CD4-positive, alpha-beta T cell (primary cell): Measurements from ENCODE around the gene MAP3K14. TPM values are rescaled to one million over a fixed set of nuclear protein-coding genes. Genes with fewer than 3 reads are reported as not detected.

Experiments
- ATAC-seq: fragments of 200-7000 bp; cut with Tn5 transposase; one replicate; pipeline ENCODE4 v1.10.0; 2022; ENCODE audit warnings: mild to moderate bottlenecking; ENCODE audit not compliant: poor library complexity
- CTCF ChIA-PET: fragments of 350-600 bp; sonication (Branson Sonifier 250); formaldehyde crosslinking; loops from one replicate; lab custom pipeline; 2021; ENCODE audit warnings: antibody characterized with exemption, inconsistent platforms; lab: Charles Lee
- POLR2A ChIA-PET: fragments of 350-600 bp; sonication (Branson Sonifier 250); formaldehyde crosslinking; loops from one replicate; lab custom pipeline; 2021; ENCODE audit warnings: antibody characterized with exemption, inconsistent platforms; lab: Charles Lee
- DNase-seq, 14 experiments: peaks; one replicate each; pipeline ENCODE4 v3.0.0-alpha.2; 2013 to 2020; ENCODE audit warnings: mixed read lengths in 2 of 14
- H3K27ac ChIP-seq, 2 donors: one replicate each; pipeline versions ENCODE4 v1.5.1 to v1.7.0; 2013; ENCODE audit warnings: low read length in 2 of 2, low read depth in 1 of 2, mild to moderate bottlenecking in 1 of 2
- H3K27me3 ChIP-seq, 2 experiments: 1 replicate in 1 of 2; 2 replicates in 1 of 2; pipeline versions ENCODE4 v1.6.1 to v1.7.0; 2013; ENCODE audit warnings: low read length in 2 of 2, control low read depth in 1 of 2, mild to moderate bottlenecking in 1 of 2, moderate library complexity in 1 of 2; ENCODE audit not compliant: insufficient read depth in 2 of 2, control insufficient read depth in 1 of 2
- H3K36me3 ChIP-seq: one replicate; pipeline ENCODE4 v1.6.1; 2013; ENCODE audit warnings: low read length, control low read depth; ENCODE audit not compliant: insufficient read depth
- H3K4me1 ChIP-seq: one replicate; pipeline ENCODE4 v1.6.1; 2013; ENCODE audit warnings: low read length, control low read depth; ENCODE audit not compliant: insufficient read depth
- H3K4me3 ChIP-seq: one replicate; pipeline ENCODE4 v1.5.1; 2013; ENCODE audit warnings: mild to moderate bottlenecking, low read length, moderate library complexity
- H3K9me3 ChIP-seq, 2 experiments: 1 replicate in 1 of 2; 2 replicates in 1 of 2; pipeline versions ENCODE4 v1.6.1 to v1.7.0; 2013; ENCODE audit warnings: low read length in 2 of 2, mild to moderate bottlenecking in 2 of 2, control low read depth in 1 of 2, moderate library complexity in 1 of 2; ENCODE audit not compliant: control insufficient read depth in 1 of 2, insufficient read depth in 1 of 2
- H3K27ac Mint-ChIP-seq: one replicate; pipeline ENCODE4 v1.8.0; 2020; ENCODE audit warnings: mixed read lengths
- H3K27me3 Mint-ChIP-seq: one replicate; pipeline ENCODE4 v1.8.0; 2021; ENCODE audit warnings: mixed read lengths
- H3K36me3 Mint-ChIP-seq: one replicate; pipeline ENCODE4 v1.8.0; 2021; ENCODE audit warnings: low read depth, mixed read lengths
- H3K4me1 Mint-ChIP-seq: one replicate; pipeline ENCODE4 v1.8.0; 2021; ENCODE audit warnings: low read depth, mixed read lengths
- H3K4me3 Mint-ChIP-seq: one replicate; pipeline ENCODE4 v1.8.0; 2020; ENCODE audit warnings: mild to moderate bottlenecking, mixed read lengths
- H3K9me3 Mint-ChIP-seq: one replicate; pipeline ENCODE4 v1.8.0; 2020; ENCODE audit warnings: mixed read lengths
- CTCF ChIP-seq: fragments of 200-600 bp; IDR thresholded peaks from one replicate; pipeline ENCODE4 v1.8.0; 2022; ENCODE audit warnings: antibody characterized with exemption, mild to moderate bottlenecking
- intact Hi-C, 2 experiments: fragments of 100-400 bp; cut with DNase I in 1 of 2; cut with micrococcal nuclease in 1 of 2; formaldehyde crosslinking; loops; one replicate each; pipeline versions ENCODE4 v1.15.1 to v1.9.0; 2023 to 2025; cut with DNase I, micrococcal nuclease
- total RNA-seq, 174 experiments: library from RNA in 2 of 174; stranded (reverse) in 2 of 174; gene quantifications; one replicate each; pipeline ENCODE4 v1.2.3 and lab custom pipeline; 2021 to 2026

The MAP3K14 gene
- total RNA-seq, 2 experiments from 2014 or later: 41.4 to 46.5 TPM

GRCh38 chr17:45264988-45265387, 51.8 kb downstream of the MAP3K14 start:
- DNase-seq (no peak), ATAC-seq (no peak)
- intact Hi-C loops: loop anchor here in 1 of 2 experiments (5.0 kb wide), 1 partner anchor 38 kb away; no protein-coding TSS in a partner anchor
- Histone ChIP-seq H3K4me1 (peaks cover 32% of the 10 kb centered on the region), H3K4me3 (no peak overlapping the region), H3K9me3 (no peaks in the 10 kb centered on the region), H3K36me3 (peaks cover 64% of the 10 kb centered on the region), H3K27ac (no peak overlapping the region), H3K27me3 (no peaks in the 10 kb centered on the region)
- H3K4me1 Mint-ChIP-seq: peaks cover 27% of the 10 kb centered on the region
- ChIA-PET POLR2A (interaction anchor here (1.8 to 3.3 kb wide), 2 partner anchors 9 to 17 kb away, joined by 10 to 23 read pairs; no protein-coding TSS in a partner anchor), CTCF (interaction anchor here (0.9 to 1.8 kb wide), 2 partner anchors 8 to 30 kb away, joined by 3 to 4 read pairs; no protein-coding TSS in a partner anchor)
- H3K36me3 Mint-ChIP-seq: peaks cover 62% of the 10 kb centered on the region
- H3K9me3 Mint-ChIP-seq: no peaks in the 10 kb centered on the region
- no peak overlapping the region for H3K4me3 Mint-ChIP-seq
- H3K27ac Mint-ChIP-seq: no peak overlapping the region
- no peaks in the 10 kb centered on the region for H3K27me3 Mint-ChIP-seq
- no peak for TF ChIP-seq CTCF

GRCh38 chr17:45264430-45264829, 52.4 kb downstream of the MAP3K14 start:
- ChIA-PET POLR2A (interaction anchor here (3.3 kb wide), 1 partner anchor 17 kb away, joined by 23 read pairs; no protein-coding TSS in a partner anchor), CTCF (interaction anchor here (1.8 to 1.9 kb wide), 2 partner anchors 8 to 11 kb away, joined by 4 to 6 read pairs; no protein-coding TSS in a partner anchor)
- H3K4me3 Mint-ChIP-seq: no peak overlapping the region
- no peak overlapping the region for H3K4me3 ChIP-seq
- H3K4me1 Mint-ChIP-seq: peaks cover 30% of the 10 kb centered on the region
- TF ChIP-seq CTCF: no peak
- H3K4me1 ChIP-seq: peaks cover 32% of the 10 kb centered on the region
- no peak overlapping the region for H3K27ac Mint-ChIP-seq
- peaks cover 56% of the 10 kb centered on the region for H3K36me3 Mint-ChIP-seq
- H3K9me3 ChIP-seq: no peaks in the 10 kb centered on the region
- intact Hi-C loops: loop anchor here in 1 of 2 experiments (5.0 kb wide), 1 partner anchor 37 kb away; no protein-coding TSS in a partner anchor
- ATAC-seq: no peak
- H3K27me3 ChIP-seq: no peaks in the 10 kb centered on the region
- no peaks in the 10 kb centered on the region for H3K9me3 Mint-ChIP-seq
- H3K27me3 Mint-ChIP-seq: no peaks in the 10 kb centered on the region
- peaks cover 59% of the 10 kb centered on the region for H3K36me3 ChIP-seq
- H3K27ac ChIP-seq: no peak overlapping the region
- no peak for DNase-seq

GRCh38 chr17:45263477-45263860, 53.4 kb downstream of the MAP3K14 start:
- Histone ChIP-seq H3K9me3 (no peaks in the 10 kb centered on the region), H3K4me1 (peaks cover 32% of the 10 kb centered on the region), H3K4me3 (no peak overlapping the region), H3K27me3 (no peaks in the 10 kb centered on the region), H3K27ac (no peak overlapping the region), H3K36me3 (peaks cover 49% of the 10 kb centered on the region)
- no peak for TF ChIP-seq CTCF
- ATAC-seq (no peak), DNase-seq (no peak)
- peaks cover 30% of the 10 kb centered on the region for H3K4me1 Mint-ChIP-seq
- H3K27me3 Mint-ChIP-seq: no peaks in the 10 kb centered on the region
- peak overlapping the region; percentile 84 for H3K27ac Mint-ChIP-seq
- intact Hi-C loops: loop anchor here (1.0 to 5.0 kb wide), 2 partner anchors 13 to 36 kb away; no protein-coding TSS in a partner anchor
- CTCF ChIA-PET: interaction anchor here (1.4 to 1.9 kb wide), 3 partner anchors 10 to 44 kb away, joined by 5 to 6 read pairs (median 5); no protein-coding TSS in a partner anchor
- POLR2A ChIA-PET: interaction anchor here (1.1 to 3.3 kb wide), 3 partner anchors 16 to 35 kb away, joined by 3 to 23 read pairs (median 4); no protein-coding TSS in a partner anchor
- peak overlapping the region; percentile 42 for H3K4me3 Mint-ChIP-seq
- no peaks in the 10 kb centered on the region for H3K9me3 Mint-ChIP-seq
- peaks cover 47% of the 10 kb centered on the region for H3K36me3 Mint-ChIP-seq
